GM19193 (cell line): ENCODE results near the gene SSBP4.

Experiments
- POLR2A ChIP-seq: IDR thresholded peaks from 4 replicates; pipeline ENCODE4 v1.6.1; 2011; ENCODE audit not compliant: insufficient read depth, insufficient read length; ENCODE audit errors: extremely low read depth

The SSBP4 gene

GRCh38 chr19:18461471-18461870 is 42.3 kb downstream of the SSBP4 start:
- TF ChIP-seq POLR2A, result no peak

GRCh38 chr19:18464646-18465045 is 45.4 kb downstream of the SSBP4 start:
- no peak for TF ChIP-seq POLR2A

GRCh38 chr19:18465214-18465963 is 46.2 kb downstream of the SSBP4 start:
- TF ChIP-seq POLR2A, result no peak

- no peak for TF ChIP-seq POLR2A
Measured at GRCh38 chr19:18465964-18466339, 46.8 kb downstream of the SSBP4 start.

GRCh38 chr19:18466354-18466753 is 47.2 kb downstream of the SSBP4 start:
- TF ChIP-seq POLR2A, result no peak

- TF ChIP-seq POLR2A, result no peak
Measured at GRCh38 chr19:18467978-18468377, 48.8 kb downstream of the SSBP4 start.

GRCh38 chr19:18468517-18468916 is 49.3 kb downstream of the SSBP4 start:
- TF ChIP-seq POLR2A, result no peak

- TF ChIP-seq POLR2A, result no peak
Measured at GRCh38 chr19:18469069-18469846, 50.1 kb downstream of the SSBP4 start.

- no peak for TF ChIP-seq POLR2A
Measured at GRCh38 chr19:18470787-18471186, 51.6 kb downstream of the SSBP4 start.

GRCh38 chr19:18473003-18473705 is 54.0 kb downstream of the SSBP4 start:
- no peak for TF ChIP-seq POLR2A

- TF ChIP-seq POLR2A, result no peak
Measured at GRCh38 chr19:18473706-18474087, 54.5 kb downstream of the SSBP4 start.

GRCh38 chr19:18474366-18474887 is 55.2 kb downstream of the SSBP4 start:
- no peak for TF ChIP-seq POLR2A

- TF ChIP-seq POLR2A, result no peak
Measured at GRCh38 chr19:18475004-18475453, 55.8 kb downstream of the SSBP4 start.

- TF ChIP-seq POLR2A, result no peak
Measured at GRCh38 chr19:18475762-18476331, 56.6 kb downstream of the SSBP4 start.

GRCh38 chr19:18476507-18477041 is 57.4 kb downstream of the SSBP4 start:
- TF ChIP-seq POLR2A, result no peak
